ENCODE results near the gene IGF2BP1.

IGF2BP1 gene

DNA sequence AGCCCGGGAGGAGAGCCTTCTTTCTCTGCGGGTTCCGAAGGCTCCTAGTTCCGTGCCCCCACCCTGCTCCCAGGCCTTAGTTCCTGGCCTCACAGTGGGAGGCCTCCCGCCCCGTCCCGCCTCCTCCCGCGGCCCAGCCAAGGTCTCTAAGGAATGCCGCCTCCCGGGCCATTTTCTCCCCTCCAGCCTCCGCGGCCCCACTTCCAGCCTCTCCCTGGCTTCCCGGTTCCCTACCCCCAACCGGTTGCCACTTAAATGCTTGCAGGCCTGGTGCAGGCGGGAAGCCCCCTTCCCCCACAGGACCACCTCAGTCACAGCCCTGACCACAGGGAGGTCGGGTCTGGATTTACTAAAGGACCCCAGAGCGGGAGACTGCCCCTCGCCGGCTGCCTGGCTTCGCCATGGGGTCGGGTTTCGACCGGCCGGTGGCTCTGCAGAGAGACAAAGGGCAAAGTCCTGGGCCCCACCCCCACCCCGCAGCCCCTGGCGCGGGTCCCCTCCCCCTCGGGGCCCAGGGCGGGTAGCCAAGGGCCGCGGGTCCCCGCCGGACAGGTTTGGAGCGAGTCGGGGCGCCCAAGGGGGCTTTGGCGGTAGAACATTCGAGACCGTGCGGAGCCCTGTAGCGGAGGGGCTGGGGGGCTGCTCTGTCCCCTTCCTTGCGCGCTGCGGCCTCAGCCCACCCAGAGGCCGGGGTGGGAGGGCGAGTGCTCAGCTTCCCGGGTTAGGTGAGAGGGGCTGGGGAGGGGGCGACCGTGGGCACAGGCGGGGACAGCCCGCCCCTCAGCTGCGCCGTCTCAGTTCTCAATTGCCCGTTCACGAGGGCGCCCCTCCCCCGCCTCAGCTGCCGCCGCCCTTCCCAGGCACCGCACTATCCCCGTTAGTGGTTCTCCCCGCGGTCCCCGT lies 16.4 kb downstream of the IGF2BP1 start:
- no peak for DNase-seq (ENCODE audit: low read depth)
- peak overlapping the region; percentile 30 for H3K4me3 ChIP-seq (ENCODE audit: low read length)
- TF ChIP-seq, protein P1, sequence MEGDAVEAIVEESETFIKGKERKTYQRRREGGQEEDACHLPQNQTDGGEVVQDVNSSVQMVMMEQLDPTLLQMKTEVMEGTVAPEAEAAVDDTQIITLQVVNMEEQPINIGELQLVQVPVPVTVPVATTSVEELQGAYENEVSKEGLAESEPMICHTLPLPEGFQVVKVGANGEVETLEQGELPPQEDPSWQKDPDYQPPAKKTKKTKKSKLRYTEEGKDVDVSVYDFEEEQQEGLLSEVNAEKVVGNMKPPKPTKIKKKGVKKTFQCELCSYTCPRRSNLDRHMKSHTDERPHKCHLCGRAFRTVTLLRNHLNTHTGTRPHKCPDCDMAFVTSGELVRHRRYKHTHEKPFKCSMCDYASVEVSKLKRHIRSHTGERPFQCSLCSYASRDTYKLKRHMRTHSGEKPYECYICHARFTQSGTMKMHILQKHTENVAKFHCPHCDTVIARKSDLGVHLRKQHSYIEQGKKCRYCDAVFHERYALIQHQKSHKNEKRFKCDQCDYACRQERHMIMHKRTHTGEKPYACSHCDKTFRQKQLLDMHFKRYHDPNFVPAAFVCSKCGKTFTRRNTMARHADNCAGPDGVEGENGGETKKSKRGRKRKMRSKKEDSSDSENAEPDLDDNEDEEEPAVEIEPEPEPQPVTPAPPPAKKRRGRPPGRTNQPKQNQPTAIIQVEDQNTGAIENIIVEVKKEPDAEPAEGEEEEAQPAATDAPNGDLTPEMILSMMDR (conservative IDR thresholded peaks at IDR 0.05; ENCODE audit: low read depth, low read length): no peak

DNA sequence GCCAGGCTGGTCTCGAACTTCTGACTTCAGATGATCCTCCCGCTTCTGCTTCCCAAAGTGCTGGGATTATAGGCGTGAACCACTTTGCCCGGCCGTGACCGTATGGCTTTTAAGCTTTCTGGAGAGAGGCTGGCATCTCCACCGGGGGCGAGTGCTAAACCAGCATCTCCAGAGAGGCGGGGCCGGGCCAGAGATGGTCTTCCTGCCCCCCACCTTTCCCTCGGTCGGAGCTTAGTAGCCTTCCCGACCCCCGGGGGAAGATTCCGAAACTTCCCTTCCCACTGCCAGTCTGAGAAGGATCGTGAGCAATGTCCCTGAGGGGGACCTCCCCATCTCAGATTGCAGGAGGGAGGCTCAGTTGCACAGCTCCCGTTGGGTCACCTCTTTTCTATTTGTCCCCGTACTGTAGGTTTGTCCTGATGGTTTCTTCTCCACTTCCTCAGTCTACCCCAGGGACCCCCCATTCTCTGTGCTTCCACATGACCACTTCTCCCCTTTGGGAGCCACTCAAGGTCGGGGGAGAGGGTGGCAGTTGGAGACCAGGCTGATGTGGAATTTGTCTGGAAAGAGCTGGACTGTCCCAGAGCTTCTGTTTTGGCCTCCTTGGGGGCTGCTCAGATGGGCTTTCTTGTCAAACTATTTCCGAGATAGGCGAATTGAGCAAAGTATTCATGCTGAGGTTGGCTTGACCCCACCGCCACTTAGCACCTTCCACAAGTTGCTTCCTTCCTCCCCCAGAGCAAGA lies 18.2 kb downstream of the IGF2BP1 start:
- TF ChIP-seq, protein P1 (conservative IDR thresholded peaks at IDR 0.05; ENCODE audit: low read depth, low read length): no peak
- no peak overlapping the region for H3K4me3 ChIP-seq (ENCODE audit: low read length)
- no peak for DNase-seq (ENCODE audit: low read depth)

- no peak overlapping the region for H3K4me3 ChIP-seq (ENCODE audit: low read length)
- TF ChIP-seq, protein P1 (conservative IDR thresholded peaks at IDR 0.05; ENCODE audit: low read depth, low read length): no peak
- DNase-seq (ENCODE audit: low read depth): no peak
These were observed 19.0 kb downstream of the IGF2BP1 start for GRCh38 chr17:49015924-49016774.

- H3K4me3 ChIP-seq (ENCODE audit: low read length): no peak overlapping the region
- TF ChIP-seq, protein P1 (conservative IDR thresholded peaks at IDR 0.05; ENCODE audit: low read depth, low read length): no peak
- DNase-seq (ENCODE audit: low read depth): peak; percentile 84
These were observed 19.7 kb downstream of the IGF2BP1 start for GRCh38 chr17:49016775-49017463.

- no peak for DNase-seq (ENCODE audit: low read depth)
- TF ChIP-seq, protein P1 (conservative IDR thresholded peaks at IDR 0.05; ENCODE audit: low read depth, low read length): no peak
- H3K4me3 ChIP-seq (ENCODE audit: low read length): no peak overlapping the region
These were observed 21.0 kb downstream of the IGF2BP1 start for GRCh38 chr17:49018116-49018612.

DNA sequence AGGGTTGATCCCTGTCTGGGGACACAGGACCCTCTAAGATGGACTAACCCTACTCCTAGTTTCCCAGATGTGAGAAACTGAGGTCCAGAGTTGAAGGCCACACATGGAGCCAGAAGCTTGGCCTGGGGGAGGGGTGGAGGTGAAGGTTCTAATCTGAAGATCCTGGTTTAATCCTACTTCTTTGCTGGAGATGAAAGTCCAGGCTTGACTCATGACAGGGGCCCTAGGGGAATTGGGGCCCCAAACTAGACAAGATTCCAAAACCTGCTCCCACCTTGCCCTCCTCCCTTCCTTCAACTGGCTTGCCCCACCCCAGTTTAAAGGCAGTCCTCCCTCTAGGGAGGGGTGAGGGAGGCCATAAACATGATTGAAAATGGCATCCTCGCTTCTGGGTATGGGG lies 21.6 kb downstream of the IGF2BP1 start:
- TF ChIP-seq, protein P1 (conservative IDR thresholded peaks at IDR 0.05; ENCODE audit: low read depth, low read length): no peak
- H3K4me3 ChIP-seq (ENCODE audit: low read length): no peak overlapping the region
- no peak for DNase-seq (ENCODE audit: low read depth)

Measured in retinal pigment epithelial cell (primary cell).